ENCODE measurements around the gene GMDS.
A peak's percentile ranks its signal among the peaks of the same experiment; 100 is the strongest.

Gene GMDS

DNA sequence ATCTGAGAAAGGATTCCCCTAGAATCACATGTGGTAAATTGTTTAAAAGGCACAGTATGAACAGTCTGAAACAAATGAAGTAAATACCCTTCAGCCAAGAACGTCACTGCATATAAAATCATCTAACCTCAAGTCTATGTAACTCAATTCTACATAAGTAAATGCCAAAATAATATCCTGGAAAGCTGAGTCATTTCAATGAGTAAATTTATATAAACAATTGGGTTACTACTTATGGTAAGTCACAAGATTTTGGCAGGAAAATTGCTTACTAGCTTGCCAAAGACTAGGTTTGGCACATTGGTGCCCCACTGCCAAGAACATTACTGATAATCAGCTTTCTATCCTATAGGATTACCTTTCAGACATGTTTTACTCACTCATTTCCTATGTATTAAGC is 8.4 kb downstream of the GMDS start:
- no peak for DNase-seq

DNA sequence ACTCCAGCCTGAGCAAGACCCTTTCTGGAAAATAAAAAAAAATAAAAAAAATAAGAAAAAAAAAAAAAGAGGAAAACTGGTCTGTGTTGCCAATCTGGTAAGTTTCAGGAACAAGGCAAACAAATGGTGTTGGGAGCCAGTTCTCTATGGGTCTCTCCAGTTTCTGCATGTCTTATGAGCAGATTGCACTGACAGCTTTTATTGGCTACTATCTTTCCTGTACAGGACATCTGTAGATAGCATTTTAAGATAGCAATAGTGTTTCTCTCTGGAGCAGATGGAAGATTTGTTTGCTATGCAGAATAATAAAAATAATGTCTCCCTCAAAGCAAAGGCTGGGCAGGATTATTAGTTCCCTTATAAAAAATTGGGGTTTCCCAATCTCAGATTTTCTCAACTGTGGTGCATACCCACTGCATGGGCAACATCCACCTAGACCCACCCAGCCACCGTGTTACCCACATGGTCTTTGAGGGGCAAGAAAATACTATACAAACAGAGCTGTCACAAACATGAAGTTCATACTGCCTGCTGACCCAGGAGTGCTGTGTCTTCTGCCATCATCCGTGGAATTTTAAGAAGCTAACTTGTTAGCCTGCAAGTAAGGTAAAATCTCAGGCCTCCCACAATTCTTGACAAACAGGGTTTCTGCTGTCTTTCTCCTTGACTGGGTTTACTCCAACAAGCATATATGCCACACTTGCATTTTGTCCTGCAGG is 9.5 kb downstream of the GMDS start:
- no peak for DNase-seq

DNA sequence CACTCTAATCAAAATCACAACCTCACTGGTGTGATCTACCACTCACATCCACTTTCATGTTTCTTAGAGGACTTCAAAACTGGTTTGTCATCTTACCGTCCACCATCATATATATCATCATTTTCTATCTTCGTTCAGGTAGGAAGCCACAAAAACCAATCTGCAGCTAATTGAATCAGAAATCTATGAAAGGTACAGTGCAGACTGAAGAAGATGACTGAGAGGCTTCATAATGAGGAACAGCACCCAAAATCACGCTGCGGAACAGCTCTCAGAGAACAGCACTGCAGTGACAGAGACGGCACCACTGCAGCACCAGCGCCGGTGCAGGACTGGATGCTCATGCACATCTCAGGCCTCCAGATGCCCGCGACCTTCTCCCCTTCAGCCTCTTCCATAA is 13.0 kb downstream of the GMDS start:
- DNase-seq = no peak

DNA sequence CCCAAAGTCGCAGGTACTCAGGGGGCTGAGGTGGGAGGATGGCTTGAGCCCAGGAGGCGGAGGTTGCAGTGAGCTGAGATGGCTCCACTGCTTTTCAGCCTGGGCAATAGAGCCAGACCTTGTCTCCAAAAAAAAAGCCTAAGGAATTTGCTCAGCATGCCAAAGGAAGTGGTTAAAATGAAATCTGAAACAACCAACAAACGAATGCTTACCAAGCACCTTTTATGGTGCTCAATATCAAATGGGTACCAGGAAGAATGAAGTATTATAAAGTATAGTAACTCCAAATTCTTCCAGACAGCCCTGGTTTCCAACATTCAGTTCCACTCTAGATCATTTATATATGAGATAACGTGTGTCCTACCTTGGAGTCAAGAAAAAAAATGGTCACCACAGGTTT is 14.0 kb downstream of the GMDS start:
- no peak for DNase-seq

DNA sequence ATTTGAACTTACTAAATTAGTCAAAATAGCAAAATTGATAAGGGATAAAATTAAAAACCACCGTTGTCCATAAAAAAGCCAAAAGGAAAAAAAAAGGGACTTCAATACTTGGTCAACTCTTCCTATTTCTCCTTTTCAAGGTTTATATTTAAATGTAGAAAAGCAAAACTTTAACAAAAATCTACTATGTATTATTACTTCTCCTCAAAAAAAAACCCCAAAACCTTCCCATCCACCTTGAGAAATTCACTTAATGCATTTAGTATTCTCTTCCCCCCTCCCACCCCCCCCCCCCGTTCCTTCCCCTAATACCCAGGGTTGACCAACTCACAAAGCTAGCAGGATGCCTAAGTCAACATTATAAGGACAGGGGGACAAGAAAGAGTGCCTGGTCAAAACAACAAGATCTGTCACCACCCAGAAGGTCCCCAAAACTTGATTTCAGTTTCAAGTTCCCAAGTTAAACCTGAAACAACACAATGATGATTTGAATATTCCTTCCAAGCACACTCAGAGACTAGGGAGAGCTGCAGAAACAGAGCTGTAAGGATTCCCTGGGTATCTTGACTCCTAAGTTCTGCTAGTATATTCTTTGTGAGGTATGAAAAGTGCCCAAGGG is 14.6 kb downstream of the GMDS start:
- no peak for DNase-seq

DNA sequence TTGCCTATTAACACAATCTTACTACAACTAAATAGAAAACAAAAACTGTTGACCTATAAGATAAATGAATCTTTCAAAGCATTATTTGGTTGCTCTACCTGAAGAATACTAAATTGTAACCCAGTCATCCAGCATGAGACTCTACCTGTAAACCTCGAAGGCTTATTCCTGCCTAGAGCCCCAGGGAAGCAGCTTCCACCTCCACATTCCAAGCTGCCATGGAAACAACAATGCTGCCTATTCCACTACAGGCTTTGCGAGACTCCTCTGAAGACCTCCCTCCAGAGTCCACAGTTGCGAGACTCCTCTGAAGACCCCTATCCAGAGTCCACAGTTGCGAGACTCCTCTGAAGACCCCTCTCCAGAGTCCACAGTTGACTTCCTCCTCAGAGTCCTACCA is 15.7 kb downstream of the GMDS start:
- DNase-seq = no peak

DNA sequence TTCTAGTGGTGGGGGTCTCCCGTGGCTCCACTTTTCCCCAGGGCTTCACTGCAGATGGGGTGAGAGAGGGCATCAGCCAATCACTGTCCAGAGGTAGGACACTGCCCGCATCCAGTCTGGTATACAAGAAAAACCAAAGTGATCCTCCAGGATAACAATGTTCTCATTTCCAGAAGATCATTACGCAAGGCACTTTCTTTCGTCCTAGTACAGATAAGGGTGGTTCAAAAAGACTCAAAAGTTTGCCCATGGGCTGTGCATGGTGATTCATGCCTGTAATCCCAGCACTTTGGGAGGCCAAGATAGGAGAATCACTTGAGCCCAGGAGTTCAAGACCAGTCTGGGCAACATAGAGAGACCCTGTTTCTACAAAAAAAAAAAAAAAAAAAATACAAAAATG is 16.4 kb downstream of the GMDS start:
- no peak for DNase-seq

DNA sequence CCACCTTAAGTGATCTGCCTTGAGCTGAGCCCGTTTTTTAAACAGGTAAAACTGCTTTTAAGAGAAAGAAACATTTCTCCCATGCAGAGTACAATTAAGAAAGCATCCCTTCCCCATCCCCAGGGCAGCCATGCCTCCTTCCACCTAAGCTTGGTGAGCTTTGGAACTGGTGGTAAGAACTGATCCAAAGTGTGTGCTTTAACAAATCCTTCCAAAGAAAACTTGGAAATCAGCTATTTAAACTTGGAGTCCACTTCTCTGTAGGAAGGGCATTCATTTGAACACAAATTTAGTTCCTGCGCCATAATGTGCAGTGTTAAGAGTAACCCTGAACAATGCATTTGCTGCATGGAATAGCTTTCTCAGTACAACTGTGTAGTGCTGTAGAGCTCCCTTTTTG is 17.0 kb downstream of the GMDS start:
- DNase-seq = no peak

DNA sequence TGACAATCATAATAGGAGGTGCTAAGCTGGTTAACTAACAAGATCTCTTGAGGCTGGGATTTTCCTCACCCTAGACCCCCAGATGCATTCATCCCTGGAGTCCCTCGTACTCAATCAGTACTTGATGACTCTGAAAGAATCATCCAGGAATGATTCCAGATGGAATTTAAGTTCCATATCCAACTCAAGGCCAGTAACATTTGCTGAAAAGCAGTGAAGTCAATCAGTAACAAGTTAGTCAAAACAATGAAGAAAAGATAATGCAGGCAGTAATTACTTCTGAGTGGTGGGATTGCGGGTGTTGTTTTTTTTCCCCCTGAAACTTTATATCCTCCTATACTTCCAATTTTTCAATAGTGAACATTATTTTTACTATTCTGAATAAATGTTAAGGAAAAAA is 18.6 kb downstream of the GMDS start:
- no peak for DNase-seq

DNA sequence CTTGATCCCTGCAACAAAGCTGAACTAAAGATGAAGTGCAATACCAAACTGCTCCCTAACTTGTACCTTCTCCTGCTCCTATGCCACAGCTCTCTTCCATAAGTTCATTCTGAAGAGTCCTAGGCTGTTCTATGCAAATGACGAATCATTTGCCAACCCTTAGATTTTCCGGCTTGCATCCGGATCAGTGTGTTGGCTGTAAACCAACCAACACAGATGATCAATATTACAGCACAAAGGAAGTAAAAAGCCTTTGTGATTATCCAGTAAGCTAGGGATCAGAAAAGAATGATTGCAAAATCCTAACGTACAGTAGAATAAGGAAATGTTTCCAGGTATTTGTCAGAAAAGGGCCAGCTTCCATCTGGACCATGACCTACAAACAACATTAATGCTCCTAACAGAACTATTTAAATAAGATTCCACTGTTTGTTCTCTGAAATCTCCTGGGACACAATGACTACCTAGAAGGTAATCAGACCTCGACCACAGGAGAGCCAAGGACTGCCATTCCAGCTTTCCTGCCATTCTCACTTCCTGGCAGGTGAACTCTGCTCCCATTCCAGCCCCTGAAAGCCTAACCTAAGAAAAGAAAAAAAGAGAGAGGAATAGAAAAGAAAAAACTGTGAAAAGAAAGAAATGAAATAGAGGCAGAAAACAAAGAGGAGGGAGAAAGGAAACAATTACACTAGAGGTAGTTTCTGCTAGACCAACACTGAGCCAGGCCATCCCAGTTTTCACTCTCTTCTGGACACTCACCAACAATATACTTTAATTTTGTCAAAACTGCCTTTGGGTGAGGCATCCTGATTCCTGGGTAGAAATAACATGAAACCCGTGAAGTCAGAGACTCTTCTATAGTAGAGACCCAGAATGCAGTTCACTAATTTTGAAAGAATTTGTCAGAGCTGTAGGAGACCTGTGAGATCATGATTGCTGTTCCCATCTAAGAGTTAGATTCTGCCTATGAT is 19.7 kb downstream of the GMDS start:
- DNase-seq = no peak

DNA sequence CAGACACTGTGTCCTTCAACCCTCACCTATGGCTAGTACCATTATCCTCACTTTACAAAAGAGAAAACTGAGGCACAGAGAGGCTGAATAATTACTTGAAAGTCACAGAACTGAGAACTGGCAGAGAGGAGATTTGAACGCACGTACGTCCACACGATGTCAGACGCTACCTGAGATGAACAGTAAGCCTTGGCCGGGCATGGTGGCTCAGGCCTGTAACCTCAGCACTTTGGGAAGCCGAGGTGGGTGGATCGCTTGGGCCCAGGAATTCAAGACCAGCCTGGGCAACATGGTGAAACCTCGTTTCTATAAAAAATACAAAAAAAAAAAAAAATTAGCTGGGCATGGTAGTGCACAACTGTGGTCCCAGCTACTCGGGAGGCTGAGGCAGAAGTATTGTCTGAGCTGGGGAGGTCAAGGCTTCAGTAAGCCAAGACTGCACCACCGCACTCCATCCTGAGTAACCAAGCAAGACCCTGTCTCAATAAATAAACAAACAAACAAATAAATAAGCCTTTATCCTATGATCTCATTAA is 20.5 kb downstream of the GMDS start:
- no peak for DNase-seq

DNA sequence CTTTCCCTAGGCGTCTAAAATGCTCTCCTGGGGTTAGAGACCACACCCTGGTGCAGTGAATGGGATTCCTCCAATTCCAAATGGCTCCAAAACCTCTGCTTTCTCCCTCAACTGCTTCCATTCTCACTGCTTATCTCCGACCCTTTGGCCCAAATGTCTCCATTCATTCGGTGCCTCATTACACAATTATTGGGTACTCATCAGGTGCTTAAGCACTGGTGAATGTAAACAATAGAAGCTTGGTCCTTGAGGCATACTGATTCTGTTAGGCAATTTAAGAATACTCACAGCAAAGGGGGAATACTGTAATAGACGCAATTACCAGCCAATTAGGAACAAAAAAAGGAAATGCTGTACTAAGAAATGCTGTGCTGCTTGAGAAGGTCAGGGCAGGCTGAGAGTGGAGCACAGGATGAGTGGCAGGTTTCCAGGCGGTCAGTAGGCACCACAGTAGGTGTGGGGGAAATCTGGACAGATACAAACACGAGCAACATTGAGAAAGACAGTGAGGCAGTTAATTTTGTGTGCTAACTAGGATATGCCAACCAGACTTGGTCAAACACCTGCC is 23.0 kb downstream of the GMDS start:
- DNase-seq = no peak

DNA sequence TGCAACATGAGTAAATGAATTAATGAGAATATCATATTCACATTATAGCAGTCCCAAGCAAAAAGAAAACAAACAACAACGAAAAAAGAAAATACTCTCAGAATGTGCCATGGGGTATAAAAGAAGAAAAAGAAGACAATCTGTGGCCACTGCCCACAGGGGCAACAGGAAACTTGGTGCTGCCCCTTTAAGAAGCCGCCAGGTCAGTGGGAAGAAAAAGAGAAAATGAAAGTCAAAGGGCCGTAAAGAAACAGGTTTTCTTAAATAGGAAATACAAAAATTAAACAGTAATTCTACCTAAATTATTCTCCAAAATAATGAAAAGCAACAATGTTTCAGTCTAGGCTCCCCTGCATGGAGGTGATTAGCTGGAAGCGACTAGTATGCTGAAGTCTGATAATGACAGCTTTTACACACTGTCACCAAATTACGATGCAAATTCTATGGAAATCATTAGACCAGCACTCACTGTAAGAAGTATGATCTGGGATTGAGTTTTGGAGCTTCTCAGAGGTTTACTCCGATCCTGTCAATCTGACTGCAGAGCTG is 23.6 kb downstream of the GMDS start:
- DNase-seq = no peak

DNA sequence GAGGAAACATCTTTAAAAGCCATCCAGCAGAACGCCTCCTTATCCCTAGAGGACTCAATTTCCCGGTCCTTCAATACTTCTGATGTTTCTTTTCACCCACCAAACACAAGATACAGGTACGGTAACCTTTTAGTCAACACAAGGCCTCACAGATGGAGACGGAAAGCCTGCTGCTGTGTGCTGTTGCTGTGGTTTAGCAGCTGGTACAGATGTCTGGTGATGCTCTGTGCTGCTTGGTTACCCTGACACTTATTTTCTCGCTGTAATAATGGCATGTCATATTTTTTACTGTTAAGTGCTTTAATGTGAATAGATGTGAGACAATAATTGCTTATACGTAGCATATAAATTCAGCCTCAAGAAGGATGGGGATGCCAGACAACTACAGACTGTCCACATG is 25.3 kb downstream of the GMDS start:
- no peak for DNase-seq

DNA sequence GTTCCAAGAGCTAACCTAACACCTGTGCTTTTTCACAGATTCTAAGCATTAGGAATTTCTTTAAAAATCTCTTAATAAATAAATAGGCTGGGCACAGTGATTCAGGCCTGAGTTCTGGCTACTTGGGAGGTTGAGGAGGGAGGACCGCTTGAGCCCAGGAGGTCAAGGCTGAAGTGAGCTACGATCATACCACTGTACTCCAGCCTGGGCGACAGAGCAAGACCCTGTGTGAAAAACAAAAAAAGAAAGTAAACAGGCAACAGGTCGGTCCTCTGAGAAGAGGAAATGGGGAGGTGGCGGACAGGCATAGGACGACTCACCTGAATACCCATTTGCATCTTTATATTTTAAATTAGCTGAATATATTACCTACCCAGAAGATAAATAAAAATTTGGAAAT is 26.5 kb downstream of the GMDS start:
- DNase-seq = no peak

DNA sequence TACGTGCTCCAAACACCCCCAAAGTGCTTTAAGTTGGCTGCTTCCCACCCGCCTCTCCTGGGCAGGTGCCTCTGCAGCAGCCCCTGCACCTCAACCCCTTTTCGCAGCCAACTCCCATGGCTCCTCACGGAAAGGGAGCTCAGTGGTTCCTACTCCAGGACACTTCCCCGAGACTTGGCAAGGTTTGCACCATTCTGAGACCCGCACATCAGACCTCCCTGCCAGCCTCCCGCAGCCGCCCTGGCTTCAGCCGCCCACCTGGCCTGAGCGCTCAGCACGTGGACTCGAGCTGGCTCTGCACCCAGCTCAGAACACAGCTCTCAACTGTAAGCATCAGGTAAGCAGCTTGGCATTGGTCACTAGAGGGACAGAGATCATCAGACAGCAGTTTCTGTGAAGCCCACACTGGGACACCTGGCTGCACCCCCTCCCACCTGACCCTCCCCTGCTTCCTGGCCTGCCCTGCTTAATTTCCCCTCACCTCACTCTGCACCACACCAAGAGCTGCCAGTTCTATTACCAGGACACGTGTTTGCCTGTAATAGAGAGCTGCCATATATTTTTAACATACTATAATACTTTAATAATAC is 28.5 kb downstream of the GMDS start:
- DNase-seq = no peak

DNA sequence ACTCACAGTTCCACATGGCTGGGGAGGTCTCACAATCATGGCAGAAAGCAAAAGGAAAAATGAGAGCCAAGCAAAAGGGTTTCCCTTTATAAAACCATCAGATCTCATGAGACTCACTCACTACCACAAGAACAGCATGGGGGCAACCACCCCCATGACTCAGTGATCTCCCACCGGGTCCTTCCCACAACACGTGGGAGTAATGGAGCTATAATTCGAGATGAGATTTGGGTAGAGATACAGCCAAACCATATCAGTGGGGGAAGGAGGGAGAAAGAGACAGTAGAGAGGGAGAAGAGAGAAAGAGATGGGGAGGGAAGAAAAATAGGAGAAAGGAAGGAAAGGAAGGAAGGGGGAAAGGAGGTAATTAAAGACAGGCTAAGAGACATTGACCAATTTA is 30.1 kb downstream of the GMDS start:
- DNase-seq = no peak

DNA sequence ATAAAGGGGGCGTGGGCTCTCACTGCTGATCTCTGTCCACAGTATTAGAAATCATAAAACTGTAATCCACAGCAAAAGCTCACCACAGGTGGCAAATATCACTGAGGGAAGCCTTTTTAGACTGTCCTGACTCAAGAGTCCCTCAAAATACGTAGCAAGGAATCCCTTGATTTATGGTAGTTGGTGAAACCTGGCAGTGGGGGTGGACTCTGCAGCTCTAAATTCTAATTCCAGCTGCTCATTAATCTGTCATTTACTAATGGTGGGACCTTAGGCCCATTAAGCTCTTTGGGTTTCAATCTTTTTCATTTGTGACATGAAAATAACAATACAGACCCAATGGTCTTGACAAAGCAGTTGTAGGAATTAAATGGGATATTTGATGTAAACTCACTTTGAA is 32.3 kb downstream of the GMDS start:
- DNase-seq = no peak

DNA sequence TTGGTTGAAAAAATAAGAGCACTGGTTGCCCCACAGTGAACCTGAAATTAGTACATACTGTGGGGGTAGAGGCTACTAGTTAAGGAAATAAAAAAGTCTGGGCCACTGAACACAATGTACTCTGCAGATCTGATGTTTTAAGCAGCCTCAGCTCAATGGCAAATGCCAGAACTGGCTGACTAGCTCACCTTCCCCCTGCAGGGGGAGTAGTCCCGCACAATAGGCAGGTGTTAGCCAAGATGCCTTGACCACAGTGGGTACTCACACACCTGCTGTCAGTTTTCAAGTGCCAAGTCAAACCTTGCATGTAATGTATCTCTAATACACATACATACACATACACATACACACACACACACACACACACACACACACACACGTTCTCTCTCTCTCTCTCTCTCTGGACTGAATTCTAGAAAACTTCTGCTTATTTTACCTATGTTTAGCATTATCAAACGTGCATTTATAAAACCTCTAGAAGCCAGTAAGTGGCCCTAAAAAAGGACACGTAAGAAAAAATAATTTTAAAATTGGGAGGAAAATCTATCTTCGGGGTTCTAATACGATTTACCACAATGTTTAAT is 36.1 kb downstream of the GMDS start:
- peak; percentile 40 for DNase-seq

DNA sequence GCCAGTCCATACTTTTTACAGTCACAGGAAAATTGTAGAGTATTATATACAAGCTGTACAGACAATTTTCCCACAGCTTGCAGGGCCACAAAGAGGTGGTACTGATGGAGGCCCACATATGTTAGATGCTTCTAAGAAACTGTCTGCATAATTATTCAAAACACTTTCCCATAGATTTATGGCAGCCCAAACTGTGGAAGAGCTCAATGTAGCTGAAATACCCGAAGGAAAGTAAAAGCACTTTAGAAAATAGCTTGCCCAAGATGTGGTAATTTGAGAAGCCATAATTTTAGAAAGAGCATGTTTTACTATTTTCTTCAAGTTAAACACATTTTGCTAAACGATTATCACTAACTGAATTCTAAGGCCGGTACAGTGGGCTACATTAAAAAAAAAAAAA is 36.9 kb downstream of the GMDS start:
- no peak for DNase-seq

DNA sequence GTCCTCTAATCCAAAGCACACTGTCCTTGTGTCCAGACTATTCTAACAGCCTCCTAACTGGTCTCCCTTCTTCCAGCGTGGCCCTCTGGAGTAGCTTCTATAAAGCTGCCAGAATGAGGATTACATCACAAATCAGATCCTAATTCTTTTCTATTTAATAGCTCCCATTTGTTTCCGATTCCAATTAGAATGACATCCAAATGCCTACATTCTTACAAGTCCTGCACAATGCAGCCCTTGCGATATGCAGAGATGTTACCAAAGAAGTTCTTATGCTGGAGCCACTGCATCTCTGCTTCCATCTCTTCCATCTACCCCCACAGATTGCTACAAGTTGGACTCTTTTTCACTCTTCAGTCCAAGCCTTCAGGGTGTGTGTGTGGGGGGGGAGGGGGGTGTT is 40.0 kb downstream of the GMDS start:
- DNase-seq = no peak

DNA sequence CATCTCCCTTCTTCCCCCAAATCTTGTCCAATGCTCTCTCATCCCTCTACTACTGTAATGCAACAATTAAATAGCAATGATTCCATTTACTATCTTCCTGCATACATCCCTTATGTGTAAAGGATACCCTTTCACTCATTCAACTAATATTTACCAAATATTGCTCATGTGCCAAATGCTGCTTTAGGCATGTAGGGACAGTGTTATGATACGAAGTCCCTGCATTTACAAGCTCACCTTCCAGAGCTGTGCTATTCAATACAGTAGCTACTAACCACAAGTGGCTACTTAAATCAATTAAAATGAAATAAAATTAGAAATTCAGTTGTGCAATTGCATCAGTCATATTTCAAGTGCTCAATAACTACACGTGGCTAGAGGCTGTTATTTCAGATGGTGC is 41.1 kb downstream of the GMDS start:
- no peak for DNase-seq
